Measurements from ENCODE around the gene BNC2. TPM values are rescaled to one million over a fixed set of nuclear protein-coding genes. Genes with fewer than 3 reads are reported as not detected.

Gene BNC2
- total and polyA plus RNA-seq, 2 of the 4 experiments (the other 2 are of a cell fraction) = 15.5 to 45.2 TPM

- H4K5ac ChIP-seq (ENCODE audit: low read depth, low read length) = peak overlapping the region; percentile 49; the same call in 1 of the 2 replicates
- peak overlapping the region; percentile 51; the same call in 1 of the 2 replicates for H3K18ac ChIP-seq (ENCODE audit: low read depth, low read length)
- no peak for TF ChIP-seq SMC3 (IDR thresholded peaks at IDR 0.05; ENCODE audit: low read depth, low read length)
- TF ChIP-seq FOS (IDR thresholded peaks at IDR 0.05; ENCODE audit: low read depth, low read length) = no peak
- TF ChIP-seq USF2 (IDR thresholded peaks at IDR 0.05; ENCODE audit: low read depth, low read length) = no peak
- TF ChIP-seq RAD21 (IDR thresholded peaks at IDR 0.05; ENCODE audit: low read length) = no peak
- no peak for TF ChIP-seq ELK1 (IDR thresholded peaks at IDR 0.05; ENCODE audit: borderline replicate concordance, low read depth, low read length)
- no peak for TF ChIP-seq CTCF (conservative IDR thresholded peaks at IDR 0.05; ENCODE audit: low read depth, low read length)
- TF ChIP-seq RFX5 (IDR thresholded peaks at IDR 0.05; ENCODE audit: low read depth, low read length) = no peak
- TF ChIP-seq MAZ (IDR thresholded peaks at IDR 0.05; ENCODE audit: borderline replicate concordance, low read depth, low read length) = no peak
- no peak for TF ChIP-seq MAFK (IDR thresholded peaks at IDR 0.05; ENCODE audit: low read depth, low read length)
- H3K9me1 ChIP-seq (ENCODE audit: insufficient read depth, low read length) = no peaks in the 10 kb centered on the region; the same call in 1 of the 2 replicates
- dilution Hi-C loops (cut with HindIII; ENCODE audit: low sequenced_read_pairs, unreplicated experiment) = no loop called here
- ChIA-PET CTCF (no interaction called here), POLR2A (ENCODE audit: unreplicated experiment) (no interaction called here)
- H3K14ac ChIP-seq (replicated peaks; ENCODE audit: low read depth, low read length) = no peak overlapping the region
- no peaks in the 10 kb centered on the region for H3K9me3 ChIP-seq (ENCODE audit: control insufficient read depth, insufficient read depth, low read length)
- H3K79me1 ChIP-seq (ENCODE audit: low read depth in 1 of 2, low read length in 2 of 2) = peaks cover 14 to 42% of the 10 kb centered on the region in 2 experiments
- H3K56ac ChIP-seq (ENCODE audit: extremely low read depth, insufficient read depth, low read length) = no peak overlapping the region
- H3K36me3 ChIP-seq (ENCODE audit: control insufficient read depth, insufficient read depth, low read length) = no peaks in the 10 kb centered on the region
- H3K4me1 ChIP-seq (ENCODE audit: control insufficient read depth, insufficient read depth, low read length) = peaks cover 10% of the 10 kb centered on the region
- H2AK5ac ChIP-seq (ENCODE audit: low read depth, low read length) = peak overlapping the region; percentile 82
- peak overlapping the region; percentile 33; the same call in 1 of the 2 replicates for H3K4ac ChIP-seq (ENCODE audit: low read depth, low read length)
- no CpG with 5 or more reads among the region's 3 CpGs for WGBS, 2 experiments (ENCODE audit: extremely low coverage in 2 of 2, insufficient read length in 1 of 2)
- in situ Hi-C loops (cut with MboI; ENCODE audit: low sequenced_read_pairs) = no loop called here
- H3K4me2 ChIP-seq (ENCODE audit: low read depth, low read length) = no peak overlapping the region
- no peak overlapping the region for H2BK5ac ChIP-seq (ENCODE audit: low read depth, low read length, poor library complexity, severe bottlenecking)
- H3K4me3 ChIP-seq (ENCODE audit: insufficient read depth, low read depth, low read length) = no peak overlapping the region
- no peaks in the 10 kb centered on the region for H3K27me3 ChIP-seq (ENCODE audit: control insufficient read depth, insufficient read depth, low read length)
- peak overlapping the region in 1 of 2 experiments; percentile 44; a peak in 2 of 4 replicates for H4K8ac ChIP-seq (ENCODE audit: low read depth in 2 of 2, low read length in 2 of 2)
- H2BK15ac ChIP-seq (ENCODE audit: low read depth, low read length) = peak overlapping the region; percentile 72; the same call in 2 of the 3 replicates
- H2BK120ac ChIP-seq (ENCODE audit: low read depth, low read length) = peak overlapping the region; percentile 4; the same call in 1 of the 2 replicates
- peak overlapping the region; percentile 52; the same call in 1 of the 2 replicates for H3K23ac ChIP-seq (ENCODE audit: low read depth, low read length)
- H2BK20ac ChIP-seq (ENCODE audit: low read depth, low read length) = peak overlapping the region; percentile 51; the same call in 1 of the 2 replicates
- H2AFZ ChIP-seq (replicated peaks; ENCODE audit: low read length, poor library complexity) = no peak overlapping the region
- H4K20me1 ChIP-seq (ENCODE audit: insufficient read depth, low read length) = no peaks in the 10 kb centered on the region; the same call in 1 of the 2 replicates
- H3K27ac ChIP-seq (ENCODE audit: insufficient read depth, low read length) = peak overlapping the region; percentile 14; the same call in 1 of the 2 replicates
- DNase-seq = no peak
- no peak for ATAC-seq (ENCODE audit: low read depth)
- peak overlapping the region; percentile 32; the same call in 1 of the 2 replicates for H4K91ac ChIP-seq (ENCODE audit: insufficient read depth, low read depth, low read length)
- BruUV-seq (replicated peaks) = no TSS peak
- no peak overlapping the region for H2AK9ac ChIP-seq (replicated peaks; ENCODE audit: low read depth, low read length, poor library complexity)
- H3K9ac ChIP-seq (ENCODE audit: low read depth, low read length) = no peak overlapping the region
- intact Hi-C loops (cut with micrococcal nuclease) = no loop called here
These were observed 346.4 kb downstream of the BNC2 start for GRCh38 chr9:16524078-16524477.
